Gastrocnemius medialis (tissue), 4 donors: Measurements from ENCODE around the gene CAMTA1. TPM values are rescaled to one million over a fixed set of nuclear protein-coding genes. Genes with fewer than 3 reads are reported as not detected.

Experiments used
- ATAC-seq, 2 donors: fragments of 150-250 bp; one replicate each; pipeline ENCODE4 v1.9.1; 2016
- DNase-seq, 2 donors: peaks; one replicate each; pipeline ENCODE4 v3.0.0-alpha.2; 2019
- H3K27ac ChIP-seq, 4 donors: fragments of 200-600 bp; sonication (generic); 1 replicate in 1 of 4; 2 replicates in 3 of 4; pipeline ENCODE4 v1.5.1; 2016 to 2018; ENCODE audit warnings: mild to moderate bottlenecking in 2 of 4, moderate library complexity in 1 of 4
- H3K27me3 ChIP-seq, 3 donors: fragments of 200-600 bp; sonication (generic) in 2 of 3; 1 replicate in 1 of 3; 2 replicates in 2 of 3; pipeline versions ENCODE4 v1.5.1 to v1.6.0; 2016 to 2019; ENCODE audit warnings: mild to moderate bottlenecking in 1 of 3, moderate library complexity in 1 of 3
- H3K36me3 ChIP-seq, 2 donors: fragments of 200-600 bp; sonication (generic) in 1 of 2; one replicate each; pipeline ENCODE4 v1.5.1; 2017 to 2018
- H3K4me1 ChIP-seq, 2 donors: fragments of 200-600 bp; sonication (generic) in 1 of 2; one replicate each; pipeline ENCODE4 v1.5.1; 2016 to 2017; ENCODE audit warnings: mild to moderate bottlenecking in 2 of 2
- H3K4me3 ChIP-seq, 4 donors: fragments of 200-600 bp; sonication (generic) in 3 of 4; 1 replicate in 1 of 4; 2 replicates in 3 of 4; pipeline ENCODE4 v1.5.1; 2016 to 2019; ENCODE audit warnings: mild to moderate bottlenecking in 2 of 4
- H3K9me3 ChIP-seq, 3 donors: fragments of 200-600 bp; sonication (generic) in 2 of 3; 1 replicate in 1 of 3; 2 replicates in 2 of 3; pipeline ENCODE4 v1.5.1; 2016 to 2019
- POLR2A ChIP-seq, 2 donors: fragments of 450-650 bp; IDR thresholded peaks; one replicate each; pipeline ENCODE4 v1.6.1; 2017; ENCODE audit warnings: antibody characterized with exemption in 2 of 2, mild to moderate bottlenecking in 2 of 2, moderate library complexity in 2 of 2
- in situ Hi-C, 4 donors: fragments of 200-750 bp; cut with MboI; loops; one replicate each; pipeline versions ENCODE4 v1.15.0 to v1.8.0; 2017; ENCODE audit warnings: low sequenced_read_pairs in 4 of 4
- intact Hi-C: fragments of 100-400 bp; cut with DNase I; formaldehyde crosslinking; loops from one replicate; pipeline ENCODE4 v1.15.1; 2023; ENCODE audit warnings: low total_unique reads
- total RNA-seq, 4 donors: library from RNA; depleted of rRNA; stranded (reverse); fragments of >200 nt; gene quantifications; one replicate each; pipeline versions ENCODE4 v1.1.0 to v1.2.3, GENCODE V29; 2016
- TF ChIP-seq, protein P1 (sequence below), 5 experiments: fragments of 450-650 bp in 3 of 5; fragments of 200-600 bp in 2 of 5; sonication (generic) in 2 of 5; IDR thresholded peaks in 4 of 5; conservative IDR thresholded peaks in 1 of 5; 1 replicate in 4 of 5; 2 replicates in 1 of 5; pipeline ENCODE4 v1.5.1; 2016 to 2019; ENCODE audit warnings: antibody characterized with exemption in 5 of 5, mild to moderate bottlenecking in 3 of 5, moderate library complexity in 3 of 5

CAMTA1 gene
- total RNA-seq, 4 donors from 2014 or later, result 60.5 to 113 (median 70.4) TPM

DNA sequence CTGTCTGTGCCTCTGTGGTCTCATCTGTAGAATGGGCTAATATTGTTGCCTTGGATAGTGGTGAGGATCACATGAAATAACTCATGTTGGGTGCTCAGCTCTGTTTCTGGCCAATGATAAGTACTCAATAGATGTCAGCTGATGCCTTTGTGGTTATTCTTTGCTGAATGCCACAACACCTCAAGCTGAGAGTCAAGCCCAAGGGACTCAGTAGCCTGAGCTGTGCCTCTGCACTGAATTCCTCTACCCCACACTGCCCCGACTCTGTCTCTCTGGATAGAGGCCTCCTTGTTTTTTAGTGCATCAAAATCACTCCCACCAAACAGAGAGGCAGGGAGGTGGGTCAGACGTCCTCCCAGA is 789.8 kb downstream of the CAMTA1 start:
- Histone ChIP-seq H3K4me1 (no peaks in the 10 kb centered on the region), H3K4me3 (no peak overlapping the region), H3K27ac (no peak overlapping the region), H3K9me3 (no peaks in the 10 kb centered on the region), H3K36me3 (no peaks in the 10 kb centered on the region), H3K27me3 (no peaks in the 10 kb centered on the region)
- DNase-seq (no peak), ATAC-seq (no peak)
- intact Hi-C loops (no loop called here), in situ Hi-C loops (no loop called here)
- no peak for TF ChIP-seq POLR2A (IDR thresholded peaks at IDR 0.05)

- no peaks in the 10 kb centered on the region for H3K9me3 ChIP-seq
- no peaks in the 10 kb centered on the region for H3K4me1 ChIP-seq
- in situ Hi-C loops (no loop called here), intact Hi-C loops (no loop called here)
- ATAC-seq (no peak), DNase-seq (no peak)
- H3K4me3 ChIP-seq, result no peak overlapping the region
- H3K27me3 ChIP-seq, result no peaks in the 10 kb centered on the region
- no peak overlapping the region for H3K27ac ChIP-seq
- TF ChIP-seq, protein P1, sequence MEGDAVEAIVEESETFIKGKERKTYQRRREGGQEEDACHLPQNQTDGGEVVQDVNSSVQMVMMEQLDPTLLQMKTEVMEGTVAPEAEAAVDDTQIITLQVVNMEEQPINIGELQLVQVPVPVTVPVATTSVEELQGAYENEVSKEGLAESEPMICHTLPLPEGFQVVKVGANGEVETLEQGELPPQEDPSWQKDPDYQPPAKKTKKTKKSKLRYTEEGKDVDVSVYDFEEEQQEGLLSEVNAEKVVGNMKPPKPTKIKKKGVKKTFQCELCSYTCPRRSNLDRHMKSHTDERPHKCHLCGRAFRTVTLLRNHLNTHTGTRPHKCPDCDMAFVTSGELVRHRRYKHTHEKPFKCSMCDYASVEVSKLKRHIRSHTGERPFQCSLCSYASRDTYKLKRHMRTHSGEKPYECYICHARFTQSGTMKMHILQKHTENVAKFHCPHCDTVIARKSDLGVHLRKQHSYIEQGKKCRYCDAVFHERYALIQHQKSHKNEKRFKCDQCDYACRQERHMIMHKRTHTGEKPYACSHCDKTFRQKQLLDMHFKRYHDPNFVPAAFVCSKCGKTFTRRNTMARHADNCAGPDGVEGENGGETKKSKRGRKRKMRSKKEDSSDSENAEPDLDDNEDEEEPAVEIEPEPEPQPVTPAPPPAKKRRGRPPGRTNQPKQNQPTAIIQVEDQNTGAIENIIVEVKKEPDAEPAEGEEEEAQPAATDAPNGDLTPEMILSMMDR (IDR thresholded peaks at IDR 0.05 in 4 of 5, conservative IDR thresholded peaks at IDR 0.05 in 1 of 5), result peak in 1 of 5 experiments; percentile 26
- TF ChIP-seq POLR2A (IDR thresholded peaks at IDR 0.05), result no peak
- H3K36me3 ChIP-seq, result no peaks in the 10 kb centered on the region
These were observed 791.8 kb downstream of the CAMTA1 start for GRCh38 chr1:7576946-7577657.

DNA sequence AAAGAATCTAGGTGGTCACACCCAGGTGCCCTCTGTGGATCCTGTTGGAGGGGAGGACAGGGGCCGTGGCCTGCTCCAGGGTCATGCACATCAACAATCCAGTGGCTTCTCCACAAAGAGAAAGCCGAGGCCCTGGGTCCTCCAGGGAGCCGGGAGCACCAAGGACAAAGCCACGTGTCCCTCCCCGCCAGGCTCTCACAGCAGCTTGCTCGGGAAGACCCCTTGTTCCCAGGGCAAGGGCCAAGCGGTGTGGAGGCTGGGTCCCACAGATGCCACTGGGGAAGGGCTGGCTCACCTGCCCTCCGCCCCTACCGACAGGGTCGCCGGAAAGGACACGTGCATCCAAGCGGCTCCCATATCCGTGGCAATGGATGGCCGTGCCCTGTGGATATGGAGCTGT is 793.0 kb downstream of the CAMTA1 start:
- in situ Hi-C loops (no loop called here), intact Hi-C loops (no loop called here)
- no peaks in the 10 kb centered on the region for H3K27me3 ChIP-seq
- H3K9me3 ChIP-seq, result no peaks in the 10 kb centered on the region
- no peaks in the 10 kb centered on the region for H3K36me3 ChIP-seq
- no peak for TF ChIP-seq POLR2A (IDR thresholded peaks at IDR 0.05)
- TF ChIP-seq, protein P1 (IDR thresholded peaks at IDR 0.05 in 4 of 5, conservative IDR thresholded peaks at IDR 0.05 in 1 of 5), result no peak
- H3K4me1 ChIP-seq, result no peaks in the 10 kb centered on the region
- H3K4me3 ChIP-seq, result no peak overlapping the region
- no peak overlapping the region for H3K27ac ChIP-seq
- DNase-seq, result no peak
- ATAC-seq, result no peak

DNA sequence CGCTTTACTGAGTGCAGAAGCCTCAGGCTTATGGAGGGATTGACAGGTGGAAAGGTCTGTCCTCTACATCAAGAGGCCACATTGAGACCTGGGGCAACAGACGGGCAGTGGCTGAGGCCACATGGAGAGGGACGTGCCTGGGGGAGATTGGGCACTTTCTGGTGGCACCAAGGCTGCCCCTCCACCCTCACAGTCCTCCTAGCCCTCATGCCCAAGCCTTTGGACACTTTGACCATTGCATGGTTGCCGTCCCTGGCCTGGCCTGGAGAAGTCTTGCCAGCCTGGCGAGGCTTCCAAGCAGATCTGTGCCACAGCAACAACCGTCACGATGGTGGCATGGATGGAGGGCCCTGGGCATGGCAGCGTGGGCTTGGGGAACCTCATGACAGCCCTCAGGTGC is 793.8 kb downstream of the CAMTA1 start:
- Histone ChIP-seq H3K36me3 (no peaks in the 10 kb centered on the region), H3K4me3 (no peak overlapping the region), H3K4me1 (no peaks in the 10 kb centered on the region), H3K9me3 (no peaks in the 10 kb centered on the region), H3K27me3 (no peaks in the 10 kb centered on the region), H3K27ac (no peak overlapping the region)
- ATAC-seq (no peak), DNase-seq (no peak)
- intact Hi-C loops, result no loop called here
- in situ Hi-C loops, result no loop called here
- no peak for TF ChIP-seq POLR2A (IDR thresholded peaks at IDR 0.05)
- TF ChIP-seq, protein P1 (IDR thresholded peaks at IDR 0.05 in 4 of 5, conservative IDR thresholded peaks at IDR 0.05 in 1 of 5), result no peak

DNA sequence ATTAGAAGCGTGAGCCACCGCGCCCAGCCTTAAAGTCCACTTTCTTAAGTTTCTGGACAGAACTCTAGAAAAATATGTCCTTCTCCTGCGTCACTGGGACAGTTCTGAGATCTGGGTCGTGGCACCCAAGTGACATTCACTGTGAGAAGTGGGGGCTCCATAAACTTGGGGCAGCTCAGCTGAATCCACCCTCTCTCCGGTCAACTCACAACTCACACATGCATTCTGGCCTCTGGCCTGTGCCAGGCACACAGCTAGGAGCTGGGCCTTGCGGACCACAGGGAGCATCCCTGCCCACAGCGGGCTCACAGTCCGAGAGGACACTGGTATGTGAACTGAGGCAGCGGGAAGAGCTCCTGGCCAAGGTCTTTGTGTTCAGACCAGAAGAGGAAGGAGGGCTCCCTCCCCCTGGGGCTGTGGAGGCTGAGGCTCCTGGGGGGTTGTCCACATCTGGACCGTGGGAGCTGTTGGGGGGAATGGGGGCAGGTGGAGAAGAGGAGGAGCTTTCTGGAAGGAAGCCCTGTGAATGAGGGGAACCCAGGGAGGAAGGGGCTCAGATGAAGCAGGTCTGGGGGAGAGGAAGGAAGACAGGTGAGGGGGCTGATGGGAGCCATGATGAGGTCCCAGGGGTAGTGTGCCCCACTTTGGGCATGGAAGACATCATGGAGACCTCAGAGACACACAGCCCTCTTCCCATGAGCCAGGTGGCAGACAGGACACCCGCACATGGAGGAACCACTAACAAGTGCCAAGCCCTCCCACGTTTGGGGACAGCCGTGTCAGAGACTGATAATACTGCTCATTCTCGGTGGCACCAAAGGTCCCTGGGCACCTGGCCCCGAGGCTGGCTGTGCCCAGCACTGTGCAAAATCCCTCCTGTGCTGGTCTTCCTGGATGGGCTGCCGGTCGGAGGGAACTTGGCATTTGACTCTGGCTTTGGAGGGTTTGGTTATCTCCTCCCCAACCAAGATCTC is 794.9 kb downstream of the CAMTA1 start:
- TF ChIP-seq, protein P1 (IDR thresholded peaks at IDR 0.05 in 4 of 5, conservative IDR thresholded peaks at IDR 0.05 in 1 of 5), result no peak
- TF ChIP-seq POLR2A (IDR thresholded peaks at IDR 0.05), result no peak
- in situ Hi-C loops, result no loop called here
- Histone ChIP-seq H3K27me3 (no peaks in the 10 kb centered on the region), H3K4me1 (no peaks in the 10 kb centered on the region), H3K9me3 (no peaks in the 10 kb centered on the region), H3K27ac (no peak overlapping the region), H3K4me3 (no peak overlapping the region), H3K36me3 (no peaks in the 10 kb centered on the region)
- intact Hi-C loops, result no loop called here
- ATAC-seq (no peak), DNase-seq (no peak)
